GM15510 (cell line): ENCODE results near the gene CTSW.

Experiments
- POLR2A ChIP-seq: IDR thresholded peaks from 3 replicates; pipeline ENCODE4 v1.6.1; 2011; ENCODE audit warnings: borderline replicate concordance; ENCODE audit not compliant: insufficient read length; ENCODE audit errors: extremely low read depth

CTSW gene

GRCh38 chr11:65885808-65886536 lies 6.3 kb downstream of the CTSW start:
- no peak for TF ChIP-seq POLR2A

DNA sequence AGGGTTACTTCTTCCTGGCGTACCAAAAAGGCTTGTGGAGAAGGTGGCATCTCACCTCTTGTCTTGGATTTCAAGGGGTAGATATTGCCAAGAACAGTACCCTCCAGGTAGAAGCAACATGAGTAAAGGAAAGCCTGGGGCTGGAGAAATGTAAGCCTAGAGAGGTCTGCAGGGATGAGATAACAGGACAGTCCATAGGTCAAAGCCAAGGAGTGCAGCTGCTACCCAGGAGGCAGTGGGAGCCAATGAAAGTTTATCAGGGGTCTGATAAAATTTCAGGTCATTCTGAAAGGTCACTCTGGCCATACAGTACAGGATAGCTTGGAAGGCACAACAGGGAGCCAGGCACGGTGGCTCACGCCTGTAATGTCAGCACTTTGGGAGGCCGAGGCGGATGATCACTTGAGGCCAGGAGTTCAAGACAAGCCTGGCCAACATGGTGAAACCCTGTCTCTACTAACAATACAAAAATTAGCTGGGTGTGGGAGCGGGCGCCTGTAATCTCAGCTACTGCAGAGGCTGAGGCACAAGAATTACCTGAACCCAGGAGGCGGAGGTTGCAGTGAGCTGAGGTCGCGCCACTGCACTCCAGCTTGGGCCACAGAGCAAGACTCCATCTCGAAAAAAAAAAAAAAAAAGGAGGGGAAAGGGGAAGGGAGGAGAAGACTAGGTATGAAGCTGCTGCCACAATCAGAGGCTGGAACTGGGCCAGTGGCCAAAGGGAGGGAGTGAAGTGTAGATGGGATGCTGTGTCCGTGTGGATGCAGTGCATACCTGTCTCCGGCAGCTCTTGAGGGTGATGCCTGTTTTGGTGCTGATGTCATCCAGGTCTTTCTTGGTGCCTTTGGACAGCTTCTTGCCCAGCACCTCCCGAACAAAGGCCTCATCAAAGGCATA lies 7.4 kb downstream of the CTSW start:
- no peak for TF ChIP-seq POLR2A

GRCh38 chr11:65887723-65888162 lies 8.1 kb downstream of the CTSW start:
- TF ChIP-seq POLR2A: no peak

DNA sequence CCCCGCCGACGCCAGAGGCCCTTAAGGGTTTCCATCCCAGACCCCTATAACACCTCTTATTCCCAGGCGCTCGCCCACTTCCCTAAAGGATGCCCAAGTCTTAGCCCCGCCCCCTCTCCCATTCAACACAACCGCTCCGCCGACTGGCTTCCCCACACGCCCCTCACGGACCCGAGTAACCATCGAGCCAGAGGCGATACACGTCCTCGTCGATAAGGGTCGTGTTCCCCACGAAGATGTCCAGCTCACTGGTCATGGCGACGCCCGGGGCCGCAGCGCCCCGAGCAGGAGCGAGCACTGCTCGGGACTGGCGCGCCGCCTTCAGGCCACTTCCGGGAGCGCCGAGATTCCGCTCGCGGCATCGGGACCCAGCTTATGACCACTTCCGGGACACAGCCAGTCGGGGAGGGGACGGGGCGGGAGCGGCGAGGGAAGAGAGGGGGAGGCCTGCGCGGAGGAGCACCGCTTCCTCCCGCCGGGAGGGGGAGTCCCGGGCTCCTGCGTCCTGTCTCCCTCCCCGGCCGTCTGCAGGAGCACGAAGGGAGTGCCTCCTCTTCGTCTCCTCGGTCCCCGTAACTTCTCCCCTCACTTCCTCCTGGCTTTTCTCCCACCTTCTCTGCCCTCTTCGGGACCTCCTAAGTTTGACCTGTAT lies 8.7 kb downstream of the CTSW start, which contains the start of gene FIBP:
FIBP (minus strand) TSS at position 309 of the 652 bp plus-strand sequence; CDS start at position 256, 53 bp downstream.
- TF ChIP-seq POLR2A: peak; percentile 98

DNA sequence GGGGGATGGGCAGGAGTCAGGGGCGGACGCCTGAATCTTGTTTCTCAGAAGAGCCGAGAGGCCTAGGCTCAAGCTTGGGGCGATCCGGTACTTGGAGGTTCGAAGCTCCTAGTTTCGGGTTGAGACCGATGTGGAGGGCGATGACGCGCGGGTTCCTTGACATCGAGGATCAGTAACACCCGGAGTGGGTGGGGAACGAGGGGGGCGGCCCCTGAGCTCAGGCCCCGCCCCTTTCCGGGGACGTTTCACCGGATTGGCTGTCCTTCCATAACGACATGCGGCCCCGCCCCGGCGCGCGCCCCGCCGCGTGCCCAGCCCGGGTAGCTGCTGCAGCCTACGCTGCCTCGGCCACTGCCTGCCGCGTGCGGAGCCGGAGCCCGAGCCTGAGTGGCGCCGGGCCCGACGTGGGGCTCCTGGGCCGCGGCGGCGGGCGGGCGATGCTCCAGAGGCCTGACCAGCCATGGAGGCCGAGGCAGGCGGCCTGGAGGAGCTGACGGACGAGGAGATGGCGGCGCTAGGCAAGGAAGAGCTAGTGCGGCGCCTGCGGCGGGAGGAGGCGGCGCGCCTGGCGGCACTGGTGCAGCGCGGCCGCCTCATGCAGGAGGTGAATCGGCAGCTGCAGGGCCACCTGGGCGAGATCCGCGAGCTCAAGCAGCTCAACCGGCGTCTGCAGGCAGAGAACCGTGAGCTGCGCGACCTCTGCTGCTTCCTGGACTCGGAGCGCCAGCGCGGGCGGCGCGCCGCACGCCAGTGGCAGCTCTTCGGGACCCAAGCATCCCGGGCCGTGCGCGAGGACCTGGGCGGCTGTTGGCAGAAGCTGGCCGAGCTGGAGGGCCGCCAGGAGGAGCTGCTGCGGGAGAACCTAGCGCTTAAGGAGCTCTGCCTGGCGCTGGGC lies 10.9 kb downstream of the CTSW start, which contains the start of gene CCDC85B:
CCDC85B (plus strand) TSS at position 350 of the 895 bp plus-strand sequence; CDS start at position 461, 111 bp downstream.
- peak; percentile 99 for TF ChIP-seq POLR2A

DNA sequence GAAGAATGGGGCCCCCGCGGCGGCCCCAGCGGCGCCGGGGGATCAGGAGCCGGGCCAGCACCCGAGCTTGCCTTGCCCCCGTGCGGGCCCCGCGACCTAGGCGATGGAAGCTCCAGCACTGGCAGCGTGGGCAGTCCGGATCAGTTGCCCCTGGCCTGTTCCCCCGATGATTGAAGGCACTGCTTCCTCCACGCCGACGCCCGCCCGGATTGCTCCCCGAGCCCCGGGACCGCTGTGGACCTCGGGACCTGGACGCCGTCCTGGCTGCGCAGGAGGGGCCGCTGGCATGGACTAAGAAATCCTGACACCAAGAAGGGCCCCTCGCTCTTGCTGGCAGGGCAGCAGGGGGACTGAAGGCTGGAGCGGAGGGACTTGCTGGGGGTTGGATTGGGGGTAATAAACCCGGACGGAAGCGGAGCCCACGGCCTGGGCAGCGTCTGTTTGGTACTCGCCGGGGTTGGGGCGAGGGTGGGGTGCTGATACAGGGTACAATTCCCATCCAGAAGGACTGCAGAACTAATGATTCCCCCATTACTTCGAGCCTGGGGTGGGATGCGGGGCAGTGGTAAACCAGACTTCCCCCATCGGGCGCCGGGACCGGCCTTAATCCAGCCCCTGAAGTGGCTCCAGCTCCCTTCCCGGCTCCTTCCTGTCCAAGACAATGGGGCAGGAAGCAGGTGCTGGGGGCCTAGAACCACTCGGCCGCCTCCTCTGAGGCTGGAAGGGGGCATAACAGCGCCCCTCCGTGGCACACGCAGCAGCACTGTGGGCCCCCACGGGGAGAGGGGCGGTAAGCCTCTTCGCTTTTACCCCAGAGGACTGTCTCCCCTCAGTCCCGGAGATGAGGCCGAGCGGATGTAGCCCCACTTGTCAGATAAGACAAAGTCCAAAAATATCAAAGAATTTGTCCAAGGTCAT lies 11.8 kb downstream of the CTSW start:
- TF ChIP-seq POLR2A: peak; percentile 27

GRCh38 chr11:65892661-65893317 lies 13.2 kb downstream of the CTSW start:
- no peak for TF ChIP-seq POLR2A

DNA sequence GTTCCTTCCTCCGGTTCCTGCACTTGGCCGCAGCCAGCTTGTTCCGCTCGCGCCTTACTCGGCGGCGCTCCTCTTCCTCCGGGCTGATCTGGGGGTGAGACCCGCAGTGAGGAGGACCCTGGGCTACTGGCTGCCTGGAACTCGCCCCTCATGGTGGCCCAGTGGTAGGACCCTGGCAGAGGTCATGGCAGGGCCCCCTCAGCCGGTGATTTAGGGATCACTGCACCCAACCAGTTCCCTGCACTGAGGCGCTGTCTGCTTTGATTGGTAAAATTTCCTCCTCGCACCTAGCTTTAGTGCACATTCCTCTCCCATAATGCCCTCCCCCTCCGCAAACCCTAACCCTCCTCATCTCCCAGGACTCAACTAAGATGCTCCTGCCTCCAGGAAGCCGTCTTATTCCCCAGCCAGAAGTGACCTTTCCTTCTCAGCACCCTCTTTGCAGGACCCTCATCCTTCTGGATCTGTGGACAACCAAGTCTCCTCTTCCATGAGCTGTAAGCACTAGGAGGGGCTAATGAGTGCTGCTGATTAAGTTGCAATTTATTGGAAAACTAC lies 14.5 kb downstream of the CTSW start:
- peak; percentile 58 for TF ChIP-seq POLR2A

DNA sequence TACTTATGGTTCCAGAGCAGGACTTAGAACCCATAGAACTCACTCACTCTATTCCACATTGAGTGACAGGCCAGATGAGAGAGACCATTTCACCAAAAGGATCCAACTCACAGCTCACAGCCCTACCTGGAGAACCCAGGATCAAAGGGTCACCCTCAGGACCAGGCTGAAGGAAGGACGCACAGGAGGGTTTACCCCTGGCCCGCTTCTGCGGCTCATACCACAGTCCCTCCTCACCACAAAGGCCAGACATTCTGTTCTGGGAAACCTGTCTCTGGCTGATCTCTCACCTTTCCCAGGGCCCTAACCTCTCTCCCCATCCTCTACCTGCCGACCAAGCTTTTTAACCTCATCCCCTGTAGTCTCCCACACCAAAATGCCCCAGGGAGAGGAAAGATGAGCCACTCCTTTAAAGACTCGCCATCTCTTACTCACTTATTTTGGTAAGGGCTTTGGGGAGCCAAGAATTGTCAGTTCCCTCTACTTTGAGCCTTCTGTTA lies 15.9 kb downstream of the CTSW start:
- no peak for TF ChIP-seq POLR2A

DNA sequence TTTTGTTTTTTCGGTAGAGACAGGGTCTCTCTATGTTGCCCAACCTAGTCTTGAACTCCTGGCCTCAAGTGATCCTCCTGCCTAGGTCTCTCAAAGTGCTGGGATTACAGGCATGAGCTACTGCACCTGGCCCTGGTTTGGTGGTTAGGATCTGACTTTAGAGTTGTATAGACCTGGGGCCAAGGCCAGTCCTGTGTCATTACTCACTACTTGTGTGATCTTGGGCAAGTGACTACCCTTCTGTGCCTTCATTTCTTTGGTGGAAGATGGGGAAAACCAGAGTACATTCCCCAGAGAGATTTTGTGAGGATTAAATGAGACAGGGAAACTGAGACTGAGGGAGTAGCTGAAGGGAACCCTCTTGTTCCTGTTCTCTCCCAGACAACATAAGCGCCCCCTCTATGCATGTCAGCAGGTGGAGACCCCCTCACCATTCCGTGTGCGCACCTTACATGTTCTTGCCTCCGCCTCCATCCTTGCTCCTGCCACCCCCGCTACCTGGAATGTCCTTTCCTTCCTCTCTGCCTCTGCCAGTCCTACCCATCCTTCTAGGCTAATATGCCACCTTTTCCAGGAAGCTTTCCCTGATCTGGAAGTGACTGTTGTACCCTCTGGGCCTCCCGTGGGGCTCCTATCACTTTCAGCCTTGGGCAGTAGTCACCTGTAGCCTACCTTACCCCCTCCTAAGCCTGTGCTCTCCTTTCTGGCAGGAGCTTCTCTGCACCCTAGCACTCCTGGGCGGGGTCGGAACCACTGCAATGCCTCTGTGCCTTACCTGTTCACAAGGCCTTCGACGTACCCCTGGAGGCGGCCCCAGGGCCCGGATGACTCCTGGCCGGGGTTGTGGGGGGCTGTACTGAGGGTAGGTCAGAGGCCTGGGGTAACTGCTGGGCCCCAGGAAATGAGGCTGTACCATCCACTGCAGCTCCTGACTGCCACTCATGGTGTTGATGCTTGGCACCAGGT lies 16.7 kb downstream of the CTSW start:
- no peak for TF ChIP-seq POLR2A

- TF ChIP-seq POLR2A: no peak
These were observed 17.4 kb downstream of the CTSW start for GRCh38 chr11:65897020-65897471.
